GM19023 (cell line): ENCODE measurements around the gene SPSB3.

Experiments used
- ATAC-seq: cut with Tn5 transposase; IDR thresholded peaks from one replicate; pipeline ENCODE4 v1.9.1; 2021; ENCODE audit warnings: mild to moderate bottlenecking, moderate library complexity; ENCODE audit not compliant: unreplicated experiment

SPSB3 gene

GRCh38 chr16:1765826-1766225, 16.5 kb downstream of the SPSB3 start:
- no peak for ATAC-seq

- ATAC-seq: no peak
Measured at GRCh38 chr16:1764971-1765370, 17.4 kb downstream of the SPSB3 start.

- no peak for ATAC-seq
Measured at GRCh38 chr16:1763521-1764511, 18.6 kb downstream of the SPSB3 start.

- no peak for ATAC-seq
Measured at GRCh38 chr16:1762879-1763520, 19.4 kb downstream of the SPSB3 start.

- no peak for ATAC-seq
Measured at GRCh38 chr16:1762196-1762878, 20.0 kb downstream of the SPSB3 start.

- no peak for ATAC-seq
Measured at GRCh38 chr16:1761751-1762150, 20.6 kb downstream of the SPSB3 start.

- no peak for ATAC-seq
Measured at GRCh38 chr16:1760911-1761310, 21.5 kb downstream of the SPSB3 start.

- ATAC-seq: no peak
Measured at GRCh38 chr16:1759511-1759910, 22.9 kb downstream of the SPSB3 start.

GRCh38 chr16:1758923-1759322, 23.4 kb downstream of the SPSB3 start:
- no peak for ATAC-seq

- ATAC-seq: no peak
Measured at GRCh38 chr16:1757714-1758461, 24.5 kb downstream of the SPSB3 start.

GRCh38 chr16:1754204-1754603, 28.2 kb downstream of the SPSB3 start:
- no peak for ATAC-seq

- ATAC-seq: no peak
Measured at GRCh38 chr16:1752853-1753252, 29.5 kb downstream of the SPSB3 start.

- no peak for ATAC-seq
Measured at GRCh38 chr16:1751946-1752345, 30.4 kb downstream of the SPSB3 start.

GRCh38 chr16:1749152-1750117, 32.9 kb downstream of the SPSB3 start:
- ATAC-seq: no peak

- ATAC-seq: no peak
Measured at GRCh38 chr16:1747934-1748333, 34.4 kb downstream of the SPSB3 start.

GRCh38 chr16:1746693-1747195, 35.6 kb downstream of the SPSB3 start:
- no peak for ATAC-seq

- no peak for ATAC-seq
Measured at GRCh38 chr16:1745900-1746692, 36.3 kb downstream of the SPSB3 start.

GRCh38 chr16:1745181-1745899, 37.0 kb downstream of the SPSB3 start:
- no peak for ATAC-seq
